ENCODE results near the gene C1orf174. TPM values are rescaled to one million over a fixed set of nuclear protein-coding genes. Genes with fewer than 3 reads are reported as not detected.

Gene C1orf174
- total RNA-seq, 1 experiment from 2014 or later = 41.2 TPM

DNA sequence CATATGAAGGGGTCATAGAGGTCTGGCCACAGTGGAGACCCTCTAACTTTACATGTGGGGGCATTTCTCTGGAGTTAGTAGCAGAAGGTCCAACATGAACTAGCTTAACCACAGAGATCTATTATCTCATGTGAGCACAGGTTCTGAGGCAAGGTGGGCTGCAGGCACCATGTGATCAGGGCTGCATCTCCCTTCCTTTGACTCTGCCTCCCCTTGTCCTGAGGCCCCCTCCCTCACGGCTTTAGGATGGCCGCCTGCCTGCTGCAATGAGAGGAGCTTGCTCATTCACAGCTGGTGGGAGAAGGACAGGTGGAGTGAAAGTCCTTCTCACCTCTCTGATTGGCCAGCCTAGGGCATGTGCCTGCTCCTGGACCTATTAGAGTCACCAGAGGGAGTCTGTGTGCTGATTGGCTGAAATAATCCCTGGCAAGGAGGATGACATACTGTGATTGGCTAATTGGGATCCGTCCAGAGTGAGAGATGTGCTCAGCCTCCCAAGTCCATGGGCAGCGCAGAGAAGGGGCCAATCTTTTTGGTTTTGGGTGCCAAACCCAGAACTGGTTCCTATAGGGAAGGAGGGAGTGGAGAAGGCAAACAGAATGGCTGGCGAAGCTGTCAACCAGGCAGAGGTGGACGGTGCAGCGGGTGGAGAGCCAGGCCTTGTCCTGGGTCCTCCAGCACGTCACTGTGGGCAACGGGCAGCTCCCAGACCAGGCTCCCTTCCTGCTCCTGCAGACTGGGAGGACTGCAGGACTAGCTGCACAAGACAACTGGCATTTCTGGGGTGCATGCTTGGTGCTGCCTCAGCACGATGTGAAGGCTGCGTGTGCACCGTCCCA lies 39.4 kb upstream of the C1orf174 start:
- CTCF ChIA-PET = no interaction called here

DNA sequence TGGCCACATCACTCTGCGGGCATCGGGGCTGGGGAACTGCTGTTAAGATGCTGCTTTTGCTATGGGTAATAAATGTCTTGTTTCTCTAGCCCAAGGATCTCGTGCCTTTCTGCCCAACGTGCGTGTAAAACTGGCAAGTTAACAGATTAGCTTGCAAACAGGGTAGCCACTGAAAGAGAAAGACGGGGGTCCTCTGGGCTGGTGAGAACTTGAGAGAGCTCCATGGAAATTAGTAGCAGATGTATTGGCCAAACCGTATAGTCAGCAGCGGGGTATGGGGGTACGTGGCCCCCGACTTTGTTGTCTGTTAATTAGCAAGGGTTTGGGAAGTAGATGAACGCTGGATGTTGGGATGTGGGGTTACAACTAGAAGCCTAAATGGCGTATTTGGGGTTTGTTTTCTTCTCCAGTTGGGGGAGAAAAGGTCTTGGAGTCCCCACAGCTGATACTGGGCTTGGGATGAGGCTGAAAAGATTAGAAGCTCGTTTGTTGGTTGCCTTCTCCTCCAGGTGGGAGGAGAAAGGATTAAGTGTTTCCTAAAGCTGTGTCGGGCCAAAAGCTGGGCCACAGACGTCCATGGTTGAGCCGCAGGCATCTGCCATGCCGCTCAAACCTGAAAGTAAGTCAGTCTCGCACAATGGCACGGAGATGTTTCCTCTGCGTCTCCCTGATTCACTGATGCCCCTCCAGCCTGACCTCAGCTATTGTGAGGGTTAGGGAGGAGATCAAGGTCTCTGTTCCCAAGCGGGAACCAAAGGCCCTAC lies 32.3 kb upstream of the C1orf174 start:
- peaks cover 4% of the 10 kb centered on the region; the same call in 1 of the 2 replicates for H3K9me3 ChIP-seq (ENCODE audit: control insufficient read depth, insufficient read depth, low read depth, low read length)
- DNase-seq (ENCODE audit: low read depth, low spot score) (no peak), ATAC-seq (no peak)
- no peak for TF ChIP-seq SIN3A (IDR thresholded peaks at IDR 0.05; ENCODE audit: borderline replicate concordance, insufficient read depth, low read depth, low read length)
- no peak for TF ChIP-seq POLR2AphosphoS5 (IDR thresholded peaks at IDR 0.05; ENCODE audit: low read depth, low read length)
- TF ChIP-seq, protein P1, sequence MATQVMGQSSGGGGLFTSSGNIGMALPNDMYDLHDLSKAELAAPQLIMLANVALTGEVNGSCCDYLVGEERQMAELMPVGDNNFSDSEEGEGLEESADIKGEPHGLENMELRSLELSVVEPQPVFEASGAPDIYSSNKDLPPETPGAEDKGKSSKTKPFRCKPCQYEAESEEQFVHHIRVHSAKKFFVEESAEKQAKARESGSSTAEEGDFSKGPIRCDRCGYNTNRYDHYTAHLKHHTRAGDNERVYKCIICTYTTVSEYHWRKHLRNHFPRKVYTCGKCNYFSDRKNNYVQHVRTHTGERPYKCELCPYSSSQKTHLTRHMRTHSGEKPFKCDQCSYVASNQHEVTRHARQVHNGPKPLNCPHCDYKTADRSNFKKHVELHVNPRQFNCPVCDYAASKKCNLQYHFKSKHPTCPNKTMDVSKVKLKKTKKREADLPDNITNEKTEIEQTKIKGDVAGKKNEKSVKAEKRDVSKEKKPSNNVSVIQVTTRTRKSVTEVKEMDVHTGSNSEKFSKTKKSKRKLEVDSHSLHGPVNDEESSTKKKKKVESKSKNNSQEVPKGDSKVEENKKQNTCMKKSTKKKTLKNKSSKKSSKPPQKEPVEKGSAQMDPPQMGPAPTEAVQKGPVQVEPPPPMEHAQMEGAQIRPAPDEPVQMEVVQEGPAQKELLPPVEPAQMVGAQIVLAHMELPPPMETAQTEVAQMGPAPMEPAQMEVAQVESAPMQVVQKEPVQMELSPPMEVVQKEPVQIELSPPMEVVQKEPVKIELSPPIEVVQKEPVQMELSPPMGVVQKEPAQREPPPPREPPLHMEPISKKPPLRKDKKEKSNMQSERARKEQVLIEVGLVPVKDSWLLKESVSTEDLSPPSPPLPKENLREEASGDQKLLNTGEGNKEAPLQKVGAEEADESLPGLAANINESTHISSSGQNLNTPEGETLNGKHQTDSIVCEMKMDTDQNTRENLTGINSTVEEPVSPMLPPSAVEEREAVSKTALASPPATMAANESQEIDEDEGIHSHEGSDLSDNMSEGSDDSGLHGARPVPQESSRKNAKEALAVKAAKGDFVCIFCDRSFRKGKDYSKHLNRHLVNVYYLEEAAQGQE (IDR thresholded peaks at IDR 0.05; ENCODE audit: insufficient read depth in 1 of 2, low read depth in 2 of 2, low read length in 1 of 2) = no peak
- no peak for TF ChIP-seq TCF7L2 (IDR thresholded peaks at IDR 0.05; ENCODE audit: low read depth, low read length)
- TF ChIP-seq, protein P2, sequence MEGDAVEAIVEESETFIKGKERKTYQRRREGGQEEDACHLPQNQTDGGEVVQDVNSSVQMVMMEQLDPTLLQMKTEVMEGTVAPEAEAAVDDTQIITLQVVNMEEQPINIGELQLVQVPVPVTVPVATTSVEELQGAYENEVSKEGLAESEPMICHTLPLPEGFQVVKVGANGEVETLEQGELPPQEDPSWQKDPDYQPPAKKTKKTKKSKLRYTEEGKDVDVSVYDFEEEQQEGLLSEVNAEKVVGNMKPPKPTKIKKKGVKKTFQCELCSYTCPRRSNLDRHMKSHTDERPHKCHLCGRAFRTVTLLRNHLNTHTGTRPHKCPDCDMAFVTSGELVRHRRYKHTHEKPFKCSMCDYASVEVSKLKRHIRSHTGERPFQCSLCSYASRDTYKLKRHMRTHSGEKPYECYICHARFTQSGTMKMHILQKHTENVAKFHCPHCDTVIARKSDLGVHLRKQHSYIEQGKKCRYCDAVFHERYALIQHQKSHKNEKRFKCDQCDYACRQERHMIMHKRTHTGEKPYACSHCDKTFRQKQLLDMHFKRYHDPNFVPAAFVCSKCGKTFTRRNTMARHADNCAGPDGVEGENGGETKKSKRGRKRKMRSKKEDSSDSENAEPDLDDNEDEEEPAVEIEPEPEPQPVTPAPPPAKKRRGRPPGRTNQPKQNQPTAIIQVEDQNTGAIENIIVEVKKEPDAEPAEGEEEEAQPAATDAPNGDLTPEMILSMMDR (IDR thresholded peaks at IDR 0.05) = no peak
- no peak overlapping the region for H3K4me3 ChIP-seq (ENCODE audit: low read depth in 2 of 2, low read length in 2 of 2)
- intact Hi-C loops (cut with micrococcal nuclease; ENCODE audit: unreplicated experiment) = no loop called here
- no peak overlapping the region for H3K27ac ChIP-seq (ENCODE audit: low read length)
- no TSS peak for BruUV-seq (replicated peaks)
- peaks cover 8% of the 10 kb centered on the region; the same call in 1 of the 2 replicates for H3K27me3 ChIP-seq (ENCODE audit: control insufficient read depth, insufficient read depth, low read length)
- in situ Hi-C loops (cut with HindIII; ENCODE audit: low pct_unique_long_range_greater_than_20kb, low sequenced_read_pairs) = no loop called here
- no peaks in the 10 kb centered on the region for H3K36me3 ChIP-seq (ENCODE audit: control insufficient read depth, insufficient read depth, low read length)
- ChIA-PET CTCF (no interaction called here), POLR2A (no interaction called here)
- H3K4me1 ChIP-seq (ENCODE audit: control insufficient read depth, insufficient read depth, low read length) = no peaks in the 10 kb centered on the region

More for the DNA sequence above, 39.4 kb upstream of the C1orf174 start:
- POLR2A ChIA-PET = no interaction called here
- Histone ChIP-seq H3K27me3 (ENCODE audit: control insufficient read depth, insufficient read depth, low read length) (0 out of 2 replicates have a peak, but pooled peaks cover 3% of the 10 kb centered on the region), H3K36me3 (ENCODE audit: control insufficient read depth, insufficient read depth, low read length) (no peaks in the 10 kb centered on the region), H3K4me1 (ENCODE audit: control insufficient read depth, insufficient read depth, low read length) (no peaks in the 10 kb centered on the region), H3K4me3 (ENCODE audit: low read depth in 2 of 2, low read length in 2 of 2) (no peak overlapping the region), H3K27ac (ENCODE audit: low read length) (no peak overlapping the region), H3K9me3 (ENCODE audit: control insufficient read depth, insufficient read depth, low read depth, low read length) (peaks cover 4% of the 10 kb centered on the region; the same call in 1 of the 2 replicates)
- ATAC-seq (no peak), DNase-seq (ENCODE audit: low read depth, low spot score) (no peak)
- no TSS peak for BruUV-seq (replicated peaks)
- in situ Hi-C loops (cut with HindIII; ENCODE audit: low pct_unique_long_range_greater_than_20kb, low sequenced_read_pairs) = no loop called here
- intact Hi-C loops (cut with micrococcal nuclease; ENCODE audit: unreplicated experiment) = no loop called here
- TF ChIP-seq TCF7L2 (IDR thresholded peaks at IDR 0.05; ENCODE audit: low read depth, low read length) (no peak), SIN3A (IDR thresholded peaks at IDR 0.05; ENCODE audit: borderline replicate concordance, insufficient read depth, low read depth, low read length) (no peak), POLR2AphosphoS5 (IDR thresholded peaks at IDR 0.05; ENCODE audit: low read depth, low read length) (no peak)
- TF ChIP-seq, protein P2 (IDR thresholded peaks at IDR 0.05) = no peak
- TF ChIP-seq, protein P1 (IDR thresholded peaks at IDR 0.05; ENCODE audit: insufficient read depth in 1 of 2, low read depth in 2 of 2, low read length in 1 of 2) = no peak

Measured in Panc1 (cell line).